SJSA1 (cell line): ENCODE results near the gene DSCAM. TPM values are rescaled to one million over a fixed set of nuclear protein-coding genes. Genes with fewer than 3 reads are reported as not detected.

ENCODE experiments used
- DNase-seq, 2 experiments: peaks; one replicate each; pipeline ENCODE4 v3.0.0-alpha.2; 2015 to 2020; ENCODE audit warnings: low spot score in 2 of 2, low read depth in 1 of 2
- H3K27ac ChIP-seq: fragments of 250-450 bp; sonication (Bioruptor Pico); 2 replicates; pipeline ENCODE4 v1.5.1; 2020; ENCODE audit warnings: mild to moderate bottlenecking, moderate library complexity
- H3K27me3 ChIP-seq: fragments of 250-450 bp; sonication (Bioruptor Pico); replicated peaks from 2 replicates; pipeline ENCODE4 v1.5.1; 2020; ENCODE audit warnings: mild to moderate bottlenecking, moderate library complexity
- H3K36me3 ChIP-seq: fragments of 250-450 bp; sonication (Bioruptor Pico); 2 replicates; pipeline ENCODE4 v1.5.1; 2020; ENCODE audit warnings: mild to moderate bottlenecking
- H3K4me1 ChIP-seq: fragments of 250-450 bp; sonication (Bioruptor Pico); replicated peaks from 2 replicates; pipeline ENCODE4 v1.6.1; 2021; ENCODE audit warnings: mild to moderate bottlenecking
- H3K4me3 ChIP-seq: fragments of 250-450 bp; sonication (Bioruptor Pico); 2 replicates; pipeline ENCODE4 v1.5.1; 2020; ENCODE audit warnings: mild to moderate bottlenecking
- H3K9me3 ChIP-seq: fragments of 250-450 bp; sonication (Bioruptor Pico); replicated peaks from 2 replicates; pipeline ENCODE4 v1.5.1; 2020; ENCODE audit warnings: mild to moderate bottlenecking
- total RNA-seq: library from RNA; depleted of rRNA; stranded (reverse); fragments of >200 nt; shearing (Covaris generic); gene quantifications from 2 replicates; pipeline ENCODE4 v1.2.3, GENCODE V29; 2014

Gene DSCAM
- total RNA-seq, 1 experiment from 2014 or later = not detected

DNA sequence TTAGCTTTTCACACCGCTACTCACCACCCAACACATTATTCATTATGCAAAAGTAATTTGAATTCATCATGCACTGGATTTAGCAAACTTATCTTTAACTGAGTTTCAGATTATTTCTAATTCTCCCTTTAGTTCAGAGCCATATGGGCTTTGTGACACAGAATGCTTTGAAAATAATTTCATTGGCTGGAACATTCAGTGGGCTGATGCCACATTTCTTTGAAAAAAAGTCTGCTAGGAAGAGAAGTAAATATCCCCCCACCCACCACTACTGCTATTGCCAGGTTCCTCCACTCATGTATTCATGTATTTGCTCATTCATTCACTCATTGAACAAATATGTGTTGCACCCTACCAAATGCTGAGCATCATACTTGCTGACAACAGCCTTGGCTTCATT is 280.5 kb downstream of the DSCAM start:
- DNase-seq = no peak
- H3K27ac ChIP-seq = no peak overlapping the region
- H3K4me1 ChIP-seq = no peaks in the 10 kb centered on the region
- H3K27me3 ChIP-seq = no peaks in the 10 kb centered on the region
- no peaks in the 10 kb centered on the region for H3K36me3 ChIP-seq
- H3K9me3 ChIP-seq = 0 out of 2 replicates have a peak, but pooled peaks cover 3% of the 10 kb centered on the region
- H3K4me3 ChIP-seq = no peak overlapping the region

DNA sequence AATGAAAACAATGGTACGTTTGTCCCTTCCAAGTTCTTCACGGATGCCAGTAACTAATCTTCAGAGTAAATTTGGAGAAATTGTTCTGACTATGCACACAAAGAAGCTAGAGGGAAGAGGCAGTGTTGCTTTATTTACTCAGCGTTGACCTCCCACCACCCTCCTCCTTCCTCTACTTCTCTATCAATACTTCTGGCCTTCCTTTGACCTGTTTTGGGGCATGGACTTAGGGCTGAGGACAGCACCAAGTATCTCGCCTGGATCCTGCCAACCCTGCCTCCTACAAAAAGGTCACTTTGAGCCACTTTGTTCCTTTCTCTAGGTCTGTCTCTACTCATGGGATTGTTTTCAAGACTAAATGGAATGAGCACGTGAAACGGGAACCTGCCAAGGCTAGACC is 282.6 kb downstream of the DSCAM start:
- H3K9me3 ChIP-seq = no peaks in the 10 kb centered on the region
- no peak overlapping the region for H3K27ac ChIP-seq
- DNase-seq = no peak
- no peaks in the 10 kb centered on the region for H3K27me3 ChIP-seq
- no peaks in the 10 kb centered on the region for H3K36me3 ChIP-seq
- H3K4me1 ChIP-seq = no peaks in the 10 kb centered on the region
- H3K4me3 ChIP-seq = no peak overlapping the region

DNA sequence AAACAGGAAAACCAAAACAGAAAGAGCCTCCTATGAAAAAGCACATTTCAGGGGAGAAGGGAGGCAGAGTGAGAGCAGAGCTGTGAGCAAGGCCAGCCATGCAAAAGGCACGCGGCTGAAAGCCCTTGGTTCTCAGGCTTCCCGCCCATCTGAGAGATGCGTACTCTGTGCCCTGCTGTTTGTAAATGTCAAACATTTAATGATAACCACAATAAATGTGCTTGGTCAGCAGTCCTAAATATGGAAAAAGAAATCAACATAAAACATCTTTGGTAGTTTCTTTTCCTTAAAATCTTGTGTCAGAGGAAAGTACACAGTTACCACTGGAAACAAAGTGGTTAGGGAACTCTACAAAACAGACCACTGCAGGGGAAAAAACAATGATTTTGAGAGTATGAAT is 283.1 kb downstream of the DSCAM start:
- H3K4me3 ChIP-seq = no peak overlapping the region
- H3K27ac ChIP-seq = no peak overlapping the region
- H3K36me3 ChIP-seq = no peaks in the 10 kb centered on the region
- DNase-seq = no peak
- H3K4me1 ChIP-seq = no peaks in the 10 kb centered on the region
- H3K27me3 ChIP-seq = no peaks in the 10 kb centered on the region
- H3K9me3 ChIP-seq = no peaks in the 10 kb centered on the region

DNA sequence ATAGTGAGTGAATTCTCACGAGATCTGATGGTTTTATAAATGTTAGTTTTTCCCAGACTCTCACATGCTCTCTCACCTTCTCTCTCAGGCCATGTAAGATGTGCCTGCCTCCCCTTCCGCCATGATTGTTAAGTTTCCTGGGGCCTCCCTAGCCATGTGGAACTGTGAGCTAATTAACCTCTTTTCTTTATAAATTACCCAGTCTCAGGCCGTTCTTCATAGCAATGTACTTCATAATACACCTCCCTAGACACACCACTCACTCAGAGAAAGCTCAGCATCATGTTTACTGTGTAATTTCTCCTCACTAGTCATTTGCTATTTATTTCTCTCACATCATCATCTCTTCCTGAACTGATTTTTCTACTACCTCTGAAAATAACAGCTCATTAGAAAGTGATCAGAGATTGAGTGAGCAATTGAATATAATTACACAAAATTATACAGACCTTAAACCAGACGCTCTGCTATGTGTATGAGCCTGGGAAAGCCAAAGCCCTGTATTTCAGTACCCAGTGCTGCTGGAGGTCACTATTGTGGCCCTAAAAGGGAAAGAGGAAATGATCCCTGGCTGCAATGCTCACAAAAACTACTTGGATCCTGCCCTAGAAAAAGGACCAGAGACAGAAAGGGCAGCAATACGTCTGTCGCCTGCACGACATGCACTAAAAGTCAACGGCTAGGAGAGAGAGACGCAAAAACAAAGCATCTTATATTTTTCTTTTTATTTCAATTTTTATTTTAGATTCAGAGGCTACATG is 284.5 kb downstream of the DSCAM start:
- Histone ChIP-seq H3K4me1 (no peaks in the 10 kb centered on the region), H3K27me3 (no peaks in the 10 kb centered on the region), H3K36me3 (no peaks in the 10 kb centered on the region), H3K27ac (no peak overlapping the region), H3K9me3 (no peaks in the 10 kb centered on the region), H3K4me3 (no peak overlapping the region)
- DNase-seq = no peak

DNA sequence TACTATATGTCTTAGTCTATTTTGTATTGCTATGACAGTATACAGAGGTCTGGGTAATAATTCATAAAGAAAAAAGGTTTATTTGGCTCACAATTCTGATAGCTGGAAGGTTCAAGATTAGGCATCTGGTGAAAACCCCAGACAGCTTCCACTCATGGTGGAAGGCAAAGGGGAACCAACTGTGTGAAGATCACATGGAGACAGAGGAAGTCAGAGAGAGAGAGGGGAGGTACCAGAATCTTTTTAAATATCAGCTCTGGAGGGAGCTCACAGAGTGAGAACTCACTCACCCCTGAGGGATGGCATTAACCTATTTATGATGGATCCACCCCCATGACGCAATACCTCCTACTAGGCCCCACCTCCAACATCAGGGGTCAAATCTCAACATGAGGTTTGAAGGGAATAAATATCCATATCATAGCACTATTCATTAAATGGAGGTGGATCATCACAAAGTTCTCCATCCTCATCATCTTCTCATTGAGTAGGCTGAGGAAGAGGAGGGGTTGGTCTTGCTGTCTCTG is 290.5 kb downstream of the DSCAM start:
- no peaks in the 10 kb centered on the region for H3K27me3 ChIP-seq
- DNase-seq = no peak
- H3K36me3 ChIP-seq = no peaks in the 10 kb centered on the region
- no peaks in the 10 kb centered on the region; the same call in 1 of the 2 replicates for H3K9me3 ChIP-seq
- H3K4me3 ChIP-seq = no peak overlapping the region
- H3K27ac ChIP-seq = no peak overlapping the region
- no peaks in the 10 kb centered on the region for H3K4me1 ChIP-seq

DNA sequence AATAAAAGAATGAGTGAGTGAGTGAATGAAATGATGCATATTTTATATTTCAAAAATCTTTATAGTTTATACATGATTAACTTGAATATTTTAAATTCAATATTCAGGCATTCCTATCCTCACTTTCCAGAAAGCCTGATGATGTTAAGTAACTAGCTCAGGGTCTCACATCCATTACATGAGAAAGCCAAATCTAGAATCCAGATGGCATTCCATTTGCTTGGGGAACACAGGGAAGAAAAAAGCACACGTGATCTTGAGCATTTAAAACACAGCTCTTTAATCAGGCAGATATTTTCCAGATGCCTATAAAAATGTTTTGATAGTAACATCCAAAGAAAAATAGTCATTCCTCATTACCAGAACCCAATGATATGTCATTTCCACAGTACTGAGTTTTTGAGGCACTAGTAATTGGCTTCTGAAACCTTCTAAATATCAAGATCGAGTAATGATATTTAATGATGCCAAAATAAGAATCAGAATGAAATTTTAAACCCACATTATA is 291.9 kb downstream of the DSCAM start:
- no peaks in the 10 kb centered on the region; the same call in 1 of the 2 replicates for H3K9me3 ChIP-seq

DNA sequence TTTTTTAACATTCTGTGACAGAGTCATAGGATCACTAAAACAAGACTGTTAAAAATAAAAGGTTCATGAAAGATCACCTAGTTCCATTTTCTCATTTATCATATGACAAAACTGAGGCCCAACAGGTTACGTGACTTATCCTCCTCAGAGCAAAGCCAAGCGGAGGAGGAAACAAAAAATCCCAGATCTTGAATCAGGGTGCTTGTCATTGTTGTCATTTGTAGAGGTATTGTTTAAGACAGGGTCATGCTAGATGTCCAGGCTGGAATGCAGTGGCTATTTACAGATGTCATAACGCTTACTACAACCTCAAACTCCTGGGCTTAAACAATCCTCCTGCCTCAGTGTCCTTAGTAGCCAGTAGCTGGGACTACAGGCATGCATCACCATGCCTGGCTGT is 293.2 kb downstream of the DSCAM start:
- Histone ChIP-seq H3K9me3 (no peaks in the 10 kb centered on the region; the same call in 1 of the 2 replicates), H3K27ac (no peak overlapping the region), H3K4me3 (no peak overlapping the region), H3K36me3 (no peaks in the 10 kb centered on the region), H3K4me1 (no peaks in the 10 kb centered on the region), H3K27me3 (no peaks in the 10 kb centered on the region)
- DNase-seq = no peak

More for the DNA sequence above, 291.9 kb downstream of the DSCAM start:
- H3K4me1 ChIP-seq = no peaks in the 10 kb centered on the region
- no peak for DNase-seq
- no peak overlapping the region for H3K27ac ChIP-seq
- no peaks in the 10 kb centered on the region for H3K27me3 ChIP-seq
- H3K36me3 ChIP-seq = no peaks in the 10 kb centered on the region
- no peak overlapping the region for H3K4me3 ChIP-seq

DNA sequence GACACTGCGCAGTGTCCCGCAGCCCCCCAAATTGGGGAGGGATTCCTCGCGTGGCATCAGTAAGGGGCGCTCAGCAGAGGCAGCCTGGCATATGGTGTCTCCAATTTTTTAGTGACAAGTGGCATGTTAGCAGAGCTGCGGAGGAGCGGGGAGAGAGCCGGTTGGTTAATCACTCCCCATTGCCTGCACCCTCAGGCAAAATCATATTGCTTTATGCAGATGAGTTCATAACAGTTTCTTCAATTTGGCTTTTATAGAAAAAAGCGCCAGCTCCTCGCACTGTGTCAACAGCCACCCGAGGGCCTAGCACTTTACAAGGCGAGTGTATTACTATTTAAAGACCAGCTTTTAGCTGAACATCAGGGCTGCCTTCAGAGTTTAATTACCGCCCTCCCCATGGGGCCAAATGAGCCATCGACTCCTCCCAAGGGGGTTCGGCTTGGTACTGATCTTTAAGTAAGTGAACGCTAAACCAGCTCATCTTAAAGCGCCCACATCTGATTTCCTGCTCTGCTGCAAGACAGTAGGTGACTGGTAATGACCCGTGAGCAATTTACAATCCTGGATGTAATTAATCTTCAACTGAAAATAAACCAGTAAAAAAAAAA is 298.9 kb downstream of the DSCAM start:
- H3K9me3 ChIP-seq = peaks cover 3% of the 10 kb centered on the region; the same call in 1 of the 2 replicates
- DNase-seq = no peak
- no peaks in the 10 kb centered on the region for H3K4me1 ChIP-seq
- no peaks in the 10 kb centered on the region for H3K36me3 ChIP-seq
- no peaks in the 10 kb centered on the region for H3K27me3 ChIP-seq
- H3K27ac ChIP-seq = no peak overlapping the region
- no peak overlapping the region for H3K4me3 ChIP-seq

DNA sequence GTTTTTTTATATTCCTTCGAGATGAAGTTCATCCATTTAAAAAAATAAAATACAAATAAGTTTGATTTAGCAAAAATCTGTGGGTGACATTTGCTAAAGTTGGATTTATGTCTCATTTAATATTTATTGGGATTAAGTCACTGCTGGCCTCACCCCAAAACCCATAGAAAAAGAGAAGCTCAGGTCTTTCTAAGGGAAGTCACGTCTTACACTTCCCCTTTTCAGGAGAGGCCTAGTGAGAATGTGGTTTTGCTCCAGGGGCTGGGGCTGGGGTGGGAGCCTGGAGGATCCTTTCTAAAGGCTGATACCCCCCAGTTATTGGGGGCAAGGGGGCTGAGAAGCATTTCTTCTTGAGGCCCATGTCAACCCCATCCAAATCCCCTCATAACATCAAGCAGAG is 300.3 kb downstream of the DSCAM start:
- Histone ChIP-seq H3K36me3 (no peaks in the 10 kb centered on the region), H3K9me3 (peaks cover 3% of the 10 kb centered on the region), H3K27ac (no peak overlapping the region), H3K27me3 (no peaks in the 10 kb centered on the region), H3K4me3 (no peak overlapping the region), H3K4me1 (no peaks in the 10 kb centered on the region)
- DNase-seq = no peak

DNA sequence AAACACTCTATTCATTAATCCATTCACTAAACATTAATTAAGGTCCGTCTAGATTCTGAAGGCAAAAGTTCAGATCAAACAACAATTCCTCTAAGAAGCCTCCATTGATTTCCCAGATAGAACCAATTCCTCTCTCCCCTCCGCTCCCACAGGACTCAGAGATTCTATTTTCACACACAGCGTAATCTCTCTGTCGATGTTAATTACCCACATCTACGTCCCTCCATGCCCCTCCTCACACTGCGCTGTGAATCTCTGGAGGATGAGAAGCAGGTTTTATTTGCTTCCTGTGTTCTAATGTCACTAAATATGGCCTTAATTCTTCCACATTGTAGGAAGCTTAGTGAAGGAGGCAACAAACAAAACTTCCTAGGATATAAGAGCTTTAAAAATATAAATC is 306.7 kb downstream of the DSCAM start:
- H3K27me3 ChIP-seq = no peaks in the 10 kb centered on the region
- H3K4me3 ChIP-seq = no peak overlapping the region
- H3K9me3 ChIP-seq = peaks cover 3% of the 10 kb centered on the region; the same call in 1 of the 2 replicates
- H3K36me3 ChIP-seq = no peaks in the 10 kb centered on the region
- no peaks in the 10 kb centered on the region for H3K4me1 ChIP-seq
- no peak for DNase-seq
- no peak overlapping the region for H3K27ac ChIP-seq

DNA sequence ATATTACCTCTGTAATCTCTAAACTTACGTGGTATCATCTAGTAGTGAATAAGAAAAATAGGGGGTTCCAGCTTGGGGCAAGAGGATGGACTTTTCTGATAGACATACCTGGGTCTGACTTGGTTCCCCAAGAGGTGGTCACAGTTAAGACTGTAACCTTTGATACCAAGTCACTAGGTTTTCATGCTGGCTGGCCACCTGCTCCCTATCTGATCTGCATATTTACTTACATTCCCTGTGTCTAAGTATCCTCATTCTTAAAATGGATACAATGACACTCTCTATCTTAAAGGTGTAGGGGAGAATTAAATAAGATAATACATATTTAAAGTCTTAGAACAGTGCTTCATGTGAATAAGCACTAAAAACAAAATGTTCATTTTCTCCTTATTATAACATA is 312.1 kb downstream of the DSCAM start:
- H3K9me3 ChIP-seq = no peaks in the 10 kb centered on the region
- DNase-seq = no peak
- H3K4me1 ChIP-seq = no peaks in the 10 kb centered on the region
- no peak overlapping the region for H3K27ac ChIP-seq
- no peak overlapping the region for H3K4me3 ChIP-seq
- H3K36me3 ChIP-seq = no peaks in the 10 kb centered on the region
- no peaks in the 10 kb centered on the region for H3K27me3 ChIP-seq

DNA sequence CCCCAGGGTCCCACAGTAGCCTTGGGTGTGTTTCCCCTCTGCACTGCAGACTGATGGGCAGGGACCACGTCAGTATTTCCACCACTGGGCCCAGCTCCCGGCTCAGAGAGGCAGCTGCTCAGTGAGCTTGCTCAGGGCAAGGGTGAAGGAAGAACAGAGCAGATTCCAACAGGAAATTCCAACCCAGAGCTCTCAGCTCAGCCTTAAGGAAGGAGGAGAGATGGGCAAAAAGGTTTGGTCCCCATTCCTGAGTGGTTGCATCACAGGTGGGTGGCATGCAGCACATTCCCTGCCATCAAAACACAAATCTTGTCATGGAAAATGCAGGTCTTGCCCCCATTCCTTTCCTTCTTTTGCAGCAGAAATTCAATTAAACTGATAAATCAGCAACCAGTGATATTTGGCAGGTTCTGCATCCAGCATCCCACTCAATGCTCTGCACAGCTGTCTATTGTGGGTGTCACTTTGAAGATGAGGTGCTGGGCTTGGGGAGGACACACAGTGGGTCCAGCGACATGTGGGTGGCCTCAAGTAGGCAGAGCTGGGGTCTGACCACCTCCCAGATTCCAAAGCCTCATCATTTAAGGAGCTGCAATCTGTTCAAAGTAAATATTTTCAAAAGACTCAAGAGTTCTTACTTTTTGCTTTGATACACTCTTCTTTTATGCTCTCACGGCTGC is 315.4 kb downstream of the DSCAM start:
- DNase-seq = no peak
- Histone ChIP-seq H3K27ac (no peak overlapping the region), H3K4me1 (no peaks in the 10 kb centered on the region), H3K36me3 (no peaks in the 10 kb centered on the region), H3K4me3 (no peak overlapping the region), H3K9me3 (no peaks in the 10 kb centered on the region; the same call in 1 of the 2 replicates), H3K27me3 (no peaks in the 10 kb centered on the region)

DNA sequence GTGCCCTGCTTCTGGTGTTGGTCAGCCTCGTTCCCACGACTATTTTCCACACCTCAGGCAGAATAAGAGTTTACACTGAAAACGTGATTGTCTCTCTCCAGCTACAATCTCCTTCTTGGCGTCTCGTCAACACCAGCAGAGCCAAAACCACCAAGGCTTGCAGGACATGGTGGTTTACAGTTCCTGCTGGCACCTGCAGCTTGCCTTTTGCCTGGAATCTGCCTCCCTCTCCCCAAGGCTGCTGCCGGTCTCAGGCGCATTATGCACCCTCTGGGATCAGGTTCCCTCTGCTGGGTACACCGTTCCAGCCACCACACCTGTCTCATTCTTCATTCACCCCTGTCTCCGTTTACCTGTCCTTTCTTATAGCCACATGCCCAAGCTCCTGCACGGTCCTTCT is 315.9 kb downstream of the DSCAM start:
- H3K4me1 ChIP-seq = no peaks in the 10 kb centered on the region
- H3K9me3 ChIP-seq = no peaks in the 10 kb centered on the region; the same call in 1 of the 2 replicates
- no peak for DNase-seq
- no peak overlapping the region for H3K27ac ChIP-seq
- H3K4me3 ChIP-seq = no peak overlapping the region
- no peaks in the 10 kb centered on the region for H3K36me3 ChIP-seq
- no peaks in the 10 kb centered on the region for H3K27me3 ChIP-seq

DNA sequence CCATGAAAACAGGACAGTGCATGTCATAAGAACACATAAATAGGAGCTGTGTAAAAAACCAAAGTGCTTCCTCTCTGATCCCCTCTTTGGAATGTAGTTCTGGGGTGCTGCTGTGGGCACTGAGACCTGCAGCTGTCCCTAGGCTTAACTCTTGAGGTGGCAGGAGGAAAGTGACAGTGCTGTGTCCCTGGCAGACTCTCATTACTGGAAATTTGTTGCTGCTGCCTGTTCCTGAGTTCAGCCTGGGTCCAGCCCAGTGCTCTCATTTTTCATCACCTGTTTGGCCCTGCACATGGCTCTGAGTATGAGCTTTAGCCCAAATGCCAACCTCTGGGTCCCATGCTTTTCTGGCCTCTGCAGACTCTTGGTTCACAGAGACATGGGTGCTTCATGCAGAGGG is 329.3 kb downstream of the DSCAM start:
- DNase-seq = no peak
- H3K4me3 ChIP-seq = no peak overlapping the region
- H3K4me1 ChIP-seq = no peaks in the 10 kb centered on the region
- no peaks in the 10 kb centered on the region for H3K27me3 ChIP-seq
- H3K9me3 ChIP-seq = no peaks in the 10 kb centered on the region
- H3K27ac ChIP-seq = no peak overlapping the region
- no peaks in the 10 kb centered on the region for H3K36me3 ChIP-seq
